Natural killer cell (primary cell): Measurements from ENCODE around the gene GIGYF2. TPM values are rescaled to one million over a fixed set of nuclear protein-coding genes. Genes with fewer than 3 reads are reported as not detected.

Experiments
- ATAC-seq, 3 donors: fragments of 150-1000 bp in 2 of 3; fragments of 200-7000 bp in 1 of 3; cut with Tn5 transposase; 1 replicate in 1 of 3; 2 replicates in 2 of 3; pipeline ENCODE4 v1.10.0; 2021; ENCODE audit warnings: mild to moderate bottlenecking in 2 of 3, moderate library complexity in 2 of 3
- DNase-seq, 2 donors: peaks; one replicate each; pipeline versions ENCODE4 v3.0.0 to v3.0.0-alpha.2; 2013 to 2021; ENCODE audit warnings: mixed read lengths in 1 of 2
- H3K27ac ChIP-seq: one replicate; pipeline ENCODE4 v1.5.1; 2013; ENCODE audit warnings: mild to moderate bottlenecking, low read length
- H3K27me3 ChIP-seq: one replicate; pipeline ENCODE4 v1.6.1; 2013; ENCODE audit warnings: low read length; ENCODE audit not compliant: control insufficient read depth, insufficient read depth
- H3K36me3 ChIP-seq: one replicate; pipeline ENCODE4 v1.6.1; 2013; ENCODE audit warnings: low read length; ENCODE audit not compliant: control insufficient read depth, insufficient read depth
- H3K4me1 ChIP-seq: one replicate; pipeline ENCODE4 v1.6.1; 2013; ENCODE audit warnings: low read length; ENCODE audit not compliant: control insufficient read depth, insufficient read depth
- H3K4me3 ChIP-seq: one replicate; pipeline ENCODE4 v1.5.1; 2013; ENCODE audit warnings: low read length
- H3K9me3 ChIP-seq: one replicate; pipeline ENCODE4 v1.6.1; 2013; ENCODE audit warnings: low read length; ENCODE audit not compliant: control insufficient read depth, insufficient read depth
- H3K27ac Mint-ChIP-seq, 2 donors: one replicate each; pipeline ENCODE4 v1.8.0; 2022; ENCODE audit warnings: mild to moderate bottlenecking in 2 of 2, mixed read lengths in 2 of 2, moderate library complexity in 1 of 2
- H3K27me3 Mint-ChIP-seq, 2 donors: one replicate each; pipeline ENCODE4 v1.8.0; 2022; ENCODE audit warnings: low read depth in 2 of 2, mixed read lengths in 2 of 2
- H3K36me3 Mint-ChIP-seq: one replicate; pipeline ENCODE4 v1.8.0; 2022; ENCODE audit warnings: mixed read lengths
- H3K4me1 Mint-ChIP-seq, 2 donors: one replicate each; pipeline ENCODE4 v1.8.0; 2022; ENCODE audit warnings: mixed read lengths in 2 of 2
- H3K4me3 Mint-ChIP-seq: one replicate; pipeline ENCODE4 v1.8.0; 2022; ENCODE audit warnings: mild to moderate bottlenecking, moderate library complexity, mixed read lengths
- H3K9me3 Mint-ChIP-seq, 2 donors: one replicate each; pipeline ENCODE4 v1.8.0; 2022; ENCODE audit warnings: mixed read lengths in 2 of 2
- WGBS: methylation state at CpG from one replicate; pipeline ENCODE4 v1.1.7; 2013; ENCODE audit warnings: missing lambda C conversion rate; ENCODE audit not compliant: insufficient coverage; 5-methylcytosine and 5-hydroxymethylcytosine counted together
- intact Hi-C: fragments of 100-400 bp; cut with micrococcal nuclease; formaldehyde crosslinking; loops from one replicate; pipeline ENCODE4 v1.14.2; 2022
- total RNA-seq, 4 donors: library from RNA; stranded (reverse); fragments of 120-200 nt in 1 of 4; gene quantifications; one replicate each; pipeline versions ENCODE4 v1.2.3 to v1.2.4, GENCODE V29; 2013 to 2022
- TF ChIP-seq, protein P1 (sequence below): fragments of 200-600 bp; IDR thresholded peaks from one replicate; pipeline ENCODE4 v1.8.0; 2022; ENCODE audit warnings: antibody characterized with exemption

Gene GIGYF2
- total RNA-seq, 3 donors from 2014 or later (not counting 1 experiment from before 2014, with no cell fraction given), result 73.6 to 85.3 (median 80.1) TPM

DNA sequence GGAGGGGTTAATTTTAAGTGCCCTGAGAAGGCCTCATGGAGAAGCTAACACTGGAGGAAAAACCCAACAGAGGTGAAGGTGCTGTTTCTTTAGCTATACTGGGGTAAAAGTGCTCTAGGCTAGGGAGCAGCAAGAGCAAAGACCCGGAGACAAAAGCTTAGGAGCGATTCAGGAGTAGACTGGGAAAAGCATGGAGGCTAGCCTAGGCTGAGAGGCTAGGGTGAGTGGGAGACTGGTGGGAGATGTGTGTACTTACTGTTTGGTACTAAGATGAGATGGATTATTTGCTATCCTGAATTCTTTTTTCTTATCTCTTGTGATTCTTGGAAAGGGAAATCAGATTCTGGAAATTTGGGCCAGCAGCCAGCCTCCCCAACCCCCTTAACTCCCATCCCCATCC, 2.0 kb downstream of the GIGYF2 start:
- H3K27me3 Mint-ChIP-seq, result no peaks in the 10 kb centered on the region
- TF ChIP-seq, protein P1, sequence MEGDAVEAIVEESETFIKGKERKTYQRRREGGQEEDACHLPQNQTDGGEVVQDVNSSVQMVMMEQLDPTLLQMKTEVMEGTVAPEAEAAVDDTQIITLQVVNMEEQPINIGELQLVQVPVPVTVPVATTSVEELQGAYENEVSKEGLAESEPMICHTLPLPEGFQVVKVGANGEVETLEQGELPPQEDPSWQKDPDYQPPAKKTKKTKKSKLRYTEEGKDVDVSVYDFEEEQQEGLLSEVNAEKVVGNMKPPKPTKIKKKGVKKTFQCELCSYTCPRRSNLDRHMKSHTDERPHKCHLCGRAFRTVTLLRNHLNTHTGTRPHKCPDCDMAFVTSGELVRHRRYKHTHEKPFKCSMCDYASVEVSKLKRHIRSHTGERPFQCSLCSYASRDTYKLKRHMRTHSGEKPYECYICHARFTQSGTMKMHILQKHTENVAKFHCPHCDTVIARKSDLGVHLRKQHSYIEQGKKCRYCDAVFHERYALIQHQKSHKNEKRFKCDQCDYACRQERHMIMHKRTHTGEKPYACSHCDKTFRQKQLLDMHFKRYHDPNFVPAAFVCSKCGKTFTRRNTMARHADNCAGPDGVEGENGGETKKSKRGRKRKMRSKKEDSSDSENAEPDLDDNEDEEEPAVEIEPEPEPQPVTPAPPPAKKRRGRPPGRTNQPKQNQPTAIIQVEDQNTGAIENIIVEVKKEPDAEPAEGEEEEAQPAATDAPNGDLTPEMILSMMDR, result no peak
- H3K4me1 Mint-ChIP-seq, result peaks cover 39 to 48% of the 10 kb centered on the region in 2 donors

GRCh38 chr2:232700154-232700553, 3.0 kb downstream of the GIGYF2 start:
- intact Hi-C loops, result no loop called here
- H3K4me1 Mint-ChIP-seq, result peaks cover 39 to 47% of the 10 kb centered on the region in 2 donors
- Histone ChIP-seq H3K4me1 (peaks cover 16% of the 10 kb centered on the region), H3K9me3 (no peaks in the 10 kb centered on the region), H3K27ac (no peak overlapping the region), H3K4me3 (no peak overlapping the region), H3K36me3 (peaks cover 10% of the 10 kb centered on the region), H3K27me3 (no peaks in the 10 kb centered on the region)
- ATAC-seq (no peak), DNase-seq (no peak)
- 92% methylated on average over 1 of the region's 1 CpG for WGBS
- no peaks in the 10 kb centered on the region for H3K36me3 Mint-ChIP-seq
- TF ChIP-seq, protein P1, result no peak
- peak overlapping the region in 1 of 2 donors; percentile 29 for H3K27ac Mint-ChIP-seq
- H3K9me3 Mint-ChIP-seq, result no peaks in the 10 kb centered on the region
- peak overlapping the region; percentile 17 for H3K4me3 Mint-ChIP-seq
- no peaks in the 10 kb centered on the region for H3K27me3 Mint-ChIP-seq

More for the DNA sequence above, 2.0 kb downstream of the GIGYF2 start:
- Mint-ChIP-seq H3K9me3 (no peaks in the 10 kb centered on the region), H3K27ac (peak overlapping the region; percentile 85 to 86), H3K4me3 (peak overlapping the region; percentile 93), H3K36me3 (no peaks in the 10 kb centered on the region)
- WGBS, result 98% methylated on average over 2 of the region's 2 CpGs
- intact Hi-C loops, result no loop called here
- no peak overlapping the region for H3K27ac ChIP-seq
- no peaks in the 10 kb centered on the region for H3K27me3 ChIP-seq
- no peak overlapping the region for H3K4me3 ChIP-seq
- DNase-seq (no peak), ATAC-seq (no peak)
- H3K9me3 ChIP-seq, result no peaks in the 10 kb centered on the region
- H3K36me3 ChIP-seq, result peaks cover 10% of the 10 kb centered on the region
- H3K4me1 ChIP-seq, result peaks cover 16% of the 10 kb centered on the region

- DNase-seq (no peak), ATAC-seq (no peak)
- peaks cover 26% of the 10 kb centered on the region for H3K36me3 ChIP-seq
- no peak overlapping the region for H3K27ac ChIP-seq
- Mint-ChIP-seq H3K4me3 (no peak overlapping the region), H3K27ac (no peak overlapping the region), H3K9me3 (no peaks in the 10 kb centered on the region), H3K4me1 (peaks cover 10 to 13% of the 10 kb centered on the region in 2 donors), H3K27me3 (no peaks in the 10 kb centered on the region), H3K36me3 (no peaks in the 10 kb centered on the region)
- H3K9me3 ChIP-seq, result no peaks in the 10 kb centered on the region
- no peaks in the 10 kb centered on the region for H3K4me1 ChIP-seq
- no peak overlapping the region for H3K4me3 ChIP-seq
- 100% methylated on average over 4 of the region's 4 CpGs for WGBS
- intact Hi-C loops, result no loop called here
- H3K27me3 ChIP-seq, result no peaks in the 10 kb centered on the region
- TF ChIP-seq, protein P1, result no peak
These were observed 9.9 kb downstream of the GIGYF2 start for GRCh38 chr2:232707076-232707475.

- DNase-seq (no peak), ATAC-seq (no peak)
- H3K9me3 ChIP-seq, result no peaks in the 10 kb centered on the region
- H3K27me3 ChIP-seq, result no peaks in the 10 kb centered on the region
- Mint-ChIP-seq H3K27ac (no peak overlapping the region), H3K4me3 (no peak overlapping the region), H3K36me3 (no peaks in the 10 kb centered on the region), H3K9me3 (no peaks in the 10 kb centered on the region), H3K4me1 (peaks cover 23 to 24% of the 10 kb centered on the region in 2 donors), H3K27me3 (no peaks in the 10 kb centered on the region)
- peaks cover 23% of the 10 kb centered on the region for H3K36me3 ChIP-seq
- intact Hi-C loops, result no loop called here
- no peak overlapping the region for H3K27ac ChIP-seq
- TF ChIP-seq, protein P1, result no peak
- no peak overlapping the region for H3K4me3 ChIP-seq
- H3K4me1 ChIP-seq, result no peaks in the 10 kb centered on the region
These were observed 16.4 kb downstream of the GIGYF2 start for GRCh38 chr2:232713505-232713904.
